Liver (tissue), 3 donors: ENCODE measurements around the gene SLC9A8.

Experiments
- EGR1 ChIP-seq, 2 donors: IDR thresholded peaks; 2 replicates each; pipeline ENCODE4 v1.6.1; 2016 to 2018; ENCODE audit warnings: antibody characterized with exemption in 2 of 2, low read depth in 2 of 2
- HNF4A ChIP-seq, 2 donors: conservative IDR thresholded peaks; 2 replicates each; pipeline ENCODE4 v1.6.1; 2016; ENCODE audit warnings: antibody characterized with exemption in 2 of 2, mild to moderate bottlenecking in 2 of 2
- HNF4G ChIP-seq: IDR thresholded peaks from 2 replicates; pipeline ENCODE4 v1.6.1; 2016; ENCODE audit warnings: antibody characterized with exemption
- JUND ChIP-seq, 2 donors: IDR thresholded peaks; 2 replicates each; pipeline ENCODE4 v1.6.1; 2016; ENCODE audit warnings: antibody characterized with exemption in 2 of 2
- RAD21 ChIP-seq, 2 donors: IDR thresholded peaks; 2 replicates each; pipeline ENCODE4 v1.6.1; 2016; ENCODE audit warnings: antibody characterized with exemption in 2 of 2, mild to moderate bottlenecking in 2 of 2
- RXRA ChIP-seq, 2 donors: IDR thresholded peaks; 2 replicates each; pipeline ENCODE4 v1.6.1; 2017 to 2018; ENCODE audit warnings: antibody characterized with exemption in 2 of 2, mild to moderate bottlenecking in 1 of 2
- SP1 ChIP-seq: IDR thresholded peaks from 2 replicates; pipeline ENCODE4 v1.6.1; 2018; ENCODE audit warnings: antibody characterized with exemption, mild to moderate bottlenecking
- TAF1 ChIP-seq: conservative IDR thresholded peaks from 2 replicates; pipeline ENCODE4 v1.6.1; 2016; ENCODE audit warnings: antibody characterized with exemption, mild to moderate bottlenecking
- TF ChIP-seq, protein P1 (sequence below): fragments of 150-350 bp; IDR thresholded peaks from 2 replicates; pipeline ENCODE4 v1.5.1; 2017; ENCODE audit warnings: improper control_type of control experiment, low read depth, low read length; ENCODE audit not compliant: missing input control
- TF ChIP-seq, protein P2 (sequence below): IDR thresholded peaks from 2 replicates; pipeline ENCODE4 v1.6.1; 2016; ENCODE audit warnings: antibody characterized with exemption, mild to moderate bottlenecking
- TF ChIP-seq, protein P3 (sequence below): IDR thresholded peaks from 2 replicates; pipeline ENCODE4 v1.6.1; 2016; ENCODE audit warnings: antibody characterized with exemption
- TF ChIP-seq, protein P4 (sequence below): IDR thresholded peaks from 2 replicates; pipeline ENCODE4 v1.6.1; 2016; ENCODE audit warnings: antibody characterized with exemption
- TF ChIP-seq, protein P5 (sequence below): IDR thresholded peaks from 2 replicates; pipeline ENCODE4 v1.6.1; 2016; ENCODE audit warnings: antibody characterized with exemption
- donor health status: healthy.
- donor health status: healthy.

DNA sequence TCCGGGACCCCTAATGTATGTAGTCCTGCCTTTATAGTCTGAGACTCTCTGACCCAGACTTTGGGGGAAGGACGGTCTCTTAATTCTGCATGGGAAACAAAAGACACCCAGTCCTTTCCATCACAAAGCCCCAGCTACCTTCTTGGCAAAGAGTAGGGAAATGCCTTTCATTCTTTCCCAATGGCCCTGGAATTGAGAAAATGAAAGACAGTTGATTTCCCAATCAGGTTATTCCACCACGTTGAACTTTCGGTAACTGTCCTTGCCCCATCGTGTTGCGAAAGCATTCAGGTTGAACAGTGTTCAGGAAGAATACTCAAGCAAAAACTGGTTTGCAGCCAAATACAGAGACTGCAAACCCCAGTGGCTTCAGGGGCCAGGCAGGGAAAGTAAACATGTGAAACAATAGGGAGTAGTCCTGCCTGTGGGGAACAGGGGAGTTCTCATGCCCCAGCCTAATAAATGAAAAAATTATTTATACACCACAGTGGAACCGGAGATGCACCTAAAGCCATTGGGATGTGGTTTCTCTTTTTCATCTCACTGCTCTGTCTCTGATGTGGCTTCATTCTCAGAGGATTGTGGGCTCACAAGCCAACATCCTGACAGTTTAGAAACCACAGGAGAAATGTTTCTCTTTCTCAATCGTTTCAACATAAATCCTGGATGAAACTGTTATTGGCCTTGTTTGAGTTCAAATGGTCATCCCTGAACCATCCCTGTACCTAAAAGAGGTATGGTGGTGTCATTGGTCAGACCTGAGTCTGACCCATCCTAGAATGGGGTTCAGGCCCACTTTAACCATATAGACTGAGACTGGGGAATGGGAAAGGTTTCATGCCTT lies 44.2 kb upstream of the SLC9A8 start:
- TF ChIP-seq RAD21 (IDR thresholded peaks at IDR 0.05) (peak; percentile 58 to 70), HNF4A (conservative IDR thresholded peaks at IDR 0.05) (peak; percentile 91), RXRA (IDR thresholded peaks at IDR 0.05) (peak; percentile 98 to 99), HNF4G (peak; percentile 70), EGR1 (IDR thresholded peaks at IDR 0.05; ENCODE audit: low read depth in 2 of 2) (peak; percentile 77 to 92), TAF1 (peak; percentile 40), JUND (IDR thresholded peaks at IDR 0.05) (peak; percentile 89 to 97), SP1 (peak; percentile 97)
- TF ChIP-seq, protein P1, sequence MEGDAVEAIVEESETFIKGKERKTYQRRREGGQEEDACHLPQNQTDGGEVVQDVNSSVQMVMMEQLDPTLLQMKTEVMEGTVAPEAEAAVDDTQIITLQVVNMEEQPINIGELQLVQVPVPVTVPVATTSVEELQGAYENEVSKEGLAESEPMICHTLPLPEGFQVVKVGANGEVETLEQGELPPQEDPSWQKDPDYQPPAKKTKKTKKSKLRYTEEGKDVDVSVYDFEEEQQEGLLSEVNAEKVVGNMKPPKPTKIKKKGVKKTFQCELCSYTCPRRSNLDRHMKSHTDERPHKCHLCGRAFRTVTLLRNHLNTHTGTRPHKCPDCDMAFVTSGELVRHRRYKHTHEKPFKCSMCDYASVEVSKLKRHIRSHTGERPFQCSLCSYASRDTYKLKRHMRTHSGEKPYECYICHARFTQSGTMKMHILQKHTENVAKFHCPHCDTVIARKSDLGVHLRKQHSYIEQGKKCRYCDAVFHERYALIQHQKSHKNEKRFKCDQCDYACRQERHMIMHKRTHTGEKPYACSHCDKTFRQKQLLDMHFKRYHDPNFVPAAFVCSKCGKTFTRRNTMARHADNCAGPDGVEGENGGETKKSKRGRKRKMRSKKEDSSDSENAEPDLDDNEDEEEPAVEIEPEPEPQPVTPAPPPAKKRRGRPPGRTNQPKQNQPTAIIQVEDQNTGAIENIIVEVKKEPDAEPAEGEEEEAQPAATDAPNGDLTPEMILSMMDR = no peak
- TF ChIP-seq, protein P2, sequence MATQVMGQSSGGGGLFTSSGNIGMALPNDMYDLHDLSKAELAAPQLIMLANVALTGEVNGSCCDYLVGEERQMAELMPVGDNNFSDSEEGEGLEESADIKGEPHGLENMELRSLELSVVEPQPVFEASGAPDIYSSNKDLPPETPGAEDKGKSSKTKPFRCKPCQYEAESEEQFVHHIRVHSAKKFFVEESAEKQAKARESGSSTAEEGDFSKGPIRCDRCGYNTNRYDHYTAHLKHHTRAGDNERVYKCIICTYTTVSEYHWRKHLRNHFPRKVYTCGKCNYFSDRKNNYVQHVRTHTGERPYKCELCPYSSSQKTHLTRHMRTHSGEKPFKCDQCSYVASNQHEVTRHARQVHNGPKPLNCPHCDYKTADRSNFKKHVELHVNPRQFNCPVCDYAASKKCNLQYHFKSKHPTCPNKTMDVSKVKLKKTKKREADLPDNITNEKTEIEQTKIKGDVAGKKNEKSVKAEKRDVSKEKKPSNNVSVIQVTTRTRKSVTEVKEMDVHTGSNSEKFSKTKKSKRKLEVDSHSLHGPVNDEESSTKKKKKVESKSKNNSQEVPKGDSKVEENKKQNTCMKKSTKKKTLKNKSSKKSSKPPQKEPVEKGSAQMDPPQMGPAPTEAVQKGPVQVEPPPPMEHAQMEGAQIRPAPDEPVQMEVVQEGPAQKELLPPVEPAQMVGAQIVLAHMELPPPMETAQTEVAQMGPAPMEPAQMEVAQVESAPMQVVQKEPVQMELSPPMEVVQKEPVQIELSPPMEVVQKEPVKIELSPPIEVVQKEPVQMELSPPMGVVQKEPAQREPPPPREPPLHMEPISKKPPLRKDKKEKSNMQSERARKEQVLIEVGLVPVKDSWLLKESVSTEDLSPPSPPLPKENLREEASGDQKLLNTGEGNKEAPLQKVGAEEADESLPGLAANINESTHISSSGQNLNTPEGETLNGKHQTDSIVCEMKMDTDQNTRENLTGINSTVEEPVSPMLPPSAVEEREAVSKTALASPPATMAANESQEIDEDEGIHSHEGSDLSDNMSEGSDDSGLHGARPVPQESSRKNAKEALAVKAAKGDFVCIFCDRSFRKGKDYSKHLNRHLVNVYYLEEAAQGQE = peak; percentile 81
- TF ChIP-seq, protein P3, sequence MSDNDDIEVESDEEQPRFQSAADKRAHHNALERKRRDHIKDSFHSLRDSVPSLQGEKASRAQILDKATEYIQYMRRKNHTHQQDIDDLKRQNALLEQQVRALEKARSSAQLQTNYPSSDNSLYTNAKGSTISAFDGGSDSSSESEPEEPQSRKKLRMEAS = peak; percentile 99
- TF ChIP-seq, protein P4, sequence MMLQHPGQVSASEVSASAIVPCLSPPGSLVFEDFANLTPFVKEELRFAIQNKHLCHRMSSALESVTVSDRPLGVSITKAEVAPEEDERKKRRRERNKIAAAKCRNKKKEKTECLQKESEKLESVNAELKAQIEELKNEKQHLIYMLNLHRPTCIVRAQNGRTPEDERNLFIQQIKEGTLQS = peak; percentile 83
- TF ChIP-seq, protein P5, sequence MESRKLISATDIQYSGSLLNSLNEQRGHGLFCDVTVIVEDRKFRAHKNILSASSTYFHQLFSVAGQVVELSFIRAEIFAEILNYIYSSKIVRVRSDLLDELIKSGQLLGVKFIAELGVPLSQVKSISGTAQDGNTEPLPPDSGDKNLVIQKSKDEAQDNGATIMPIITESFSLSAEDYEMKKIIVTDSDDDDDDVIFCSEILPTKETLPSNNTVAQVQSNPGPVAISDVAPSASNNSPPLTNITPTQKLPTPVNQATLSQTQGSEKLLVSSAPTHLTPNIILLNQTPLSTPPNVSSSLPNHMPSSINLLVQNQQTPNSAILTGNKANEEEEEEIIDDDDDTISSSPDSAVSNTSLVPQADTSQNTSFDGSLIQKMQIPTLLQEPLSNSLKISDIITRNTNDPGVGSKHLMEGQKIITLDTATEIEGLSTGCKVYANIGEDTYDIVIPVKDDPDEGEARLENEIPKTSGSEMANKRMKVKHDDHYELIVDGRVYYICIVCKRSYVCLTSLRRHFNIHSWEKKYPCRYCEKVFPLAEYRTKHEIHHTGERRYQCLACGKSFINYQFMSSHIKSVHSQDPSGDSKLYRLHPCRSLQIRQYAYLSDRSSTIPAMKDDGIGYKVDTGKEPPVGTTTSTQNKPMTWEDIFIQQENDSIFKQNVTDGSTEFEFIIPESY = peak; percentile 93
